ENCODE data around the gene SLC13A2.

The SLC13A2 gene

DNA sequence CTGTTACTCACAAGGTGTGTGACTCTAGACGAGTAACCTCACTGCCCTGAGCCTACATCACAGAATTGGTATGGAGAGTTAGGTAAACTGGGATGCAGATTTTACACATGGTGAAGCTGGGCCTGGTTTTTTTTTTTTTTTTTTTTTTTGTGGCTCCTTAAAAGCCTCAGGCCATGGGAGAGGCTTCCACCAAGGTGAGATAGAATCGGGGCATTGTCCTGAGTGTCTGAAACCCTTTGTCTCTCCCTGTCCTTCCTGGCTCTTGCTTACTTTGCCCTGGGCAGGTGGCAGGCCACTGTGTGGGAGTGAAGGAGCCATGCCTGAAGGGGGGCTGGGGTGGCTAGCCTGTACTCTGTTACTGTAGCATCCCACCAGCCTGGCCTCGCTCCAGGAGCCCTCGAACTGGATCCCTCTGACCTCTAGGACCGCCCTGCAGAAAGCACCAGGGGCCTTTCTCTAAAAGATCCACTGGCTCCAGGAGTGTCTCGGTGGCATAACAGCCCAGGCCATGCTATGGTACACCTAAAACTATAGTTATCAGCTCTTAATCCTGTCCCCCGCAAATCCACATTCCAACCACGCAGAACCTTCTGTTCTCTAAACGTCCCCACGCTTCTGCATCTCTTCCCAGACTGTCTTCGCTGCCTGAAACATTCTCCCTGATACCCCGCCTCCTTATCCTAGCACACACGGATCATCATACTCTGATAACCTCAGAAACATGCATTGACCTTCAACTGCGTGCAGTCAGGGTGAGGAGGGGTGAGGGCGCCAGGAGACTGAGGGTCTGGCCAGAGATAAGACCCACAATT is 1.7 kb upstream of the SLC13A2 start:
- no peak for DNase-seq

DNA sequence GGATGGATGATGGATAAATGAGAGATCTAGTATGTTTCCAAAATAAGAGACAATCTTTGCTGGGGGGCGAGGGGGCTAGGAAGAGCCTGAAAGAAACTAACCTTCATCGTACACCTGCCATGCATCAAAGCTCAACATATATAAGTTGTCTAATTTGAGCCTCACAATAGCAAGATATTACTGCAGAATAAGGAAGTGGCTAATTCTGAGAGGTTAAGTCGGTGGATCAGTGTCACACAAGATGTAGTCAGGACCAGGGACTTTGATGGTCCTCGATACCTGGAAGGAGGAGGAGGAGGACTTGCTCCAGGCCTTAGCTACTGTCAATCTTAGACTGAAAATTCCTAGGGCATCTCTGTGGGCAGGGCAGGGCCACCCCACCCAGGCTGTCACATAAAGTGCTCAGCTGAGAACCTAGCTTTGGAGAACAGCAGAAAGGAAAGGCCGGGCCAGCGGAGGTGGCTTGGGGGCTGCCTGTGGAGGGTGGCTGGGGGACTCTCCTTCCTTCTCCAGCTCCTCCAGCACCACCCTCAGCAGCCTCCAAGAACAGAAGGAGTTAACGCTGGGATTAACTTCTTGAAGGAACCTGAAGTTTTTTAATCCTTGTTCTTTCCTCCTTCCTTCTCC is 460 bp upstream of the SLC13A2 start:
- no peak for DNase-seq

GRCh38 chr17:28474111-28474531 is 677 bp downstream of the SLC13A2 start:
- DNase-seq: no peak

DNA sequence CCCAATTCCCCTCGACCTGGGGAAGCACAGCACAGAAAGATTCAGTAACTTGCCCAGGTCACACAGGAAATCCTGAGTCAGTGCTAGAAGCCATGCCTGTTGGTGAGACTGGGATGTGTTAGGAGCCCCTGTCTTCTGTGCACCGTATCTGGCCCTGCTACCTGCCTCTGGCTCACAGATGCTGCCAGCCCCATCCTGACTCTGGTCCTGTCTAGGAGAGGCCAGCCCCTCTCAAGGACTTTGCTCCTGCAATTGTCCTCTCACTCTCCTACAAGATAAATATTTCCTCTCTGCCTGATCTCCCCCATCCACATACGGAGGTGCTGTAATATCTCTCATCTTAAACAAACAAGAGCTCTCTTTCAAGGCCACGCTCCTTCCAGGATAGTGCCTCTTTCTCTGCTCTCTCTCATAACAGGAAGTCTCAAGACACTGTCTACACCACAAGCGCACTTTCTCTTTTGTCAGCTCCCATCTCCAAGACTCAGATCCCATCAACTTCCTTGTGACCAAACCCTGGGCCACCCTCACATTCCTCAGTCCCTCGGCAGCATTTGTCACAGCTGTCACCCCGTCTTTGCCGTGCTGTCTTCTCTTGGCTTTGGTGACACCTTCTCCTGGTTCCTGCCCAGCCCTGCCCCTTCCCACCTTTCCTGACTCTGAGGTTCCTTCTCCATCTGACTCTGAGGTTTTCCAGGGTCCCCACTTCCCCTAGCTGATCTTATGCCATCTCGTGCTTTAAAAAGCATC is 1.9 kb downstream of the SLC13A2 start:
- DNase-seq: no peak

- no peak for DNase-seq
These were observed 2.8 kb downstream of the SLC13A2 start for GRCh38 chr17:28476076-28476865.

- DNase-seq: no peak
These were observed 4.5 kb downstream of the SLC13A2 start for GRCh38 chr17:28477928-28478327.

GRCh38 chr17:28478712-28479615 is 5.5 kb downstream of the SLC13A2 start:
- DNase-seq: no peak

GRCh38 chr17:28480278-28480677 is 6.8 kb downstream of the SLC13A2 start:
- no peak for DNase-seq

DNA sequence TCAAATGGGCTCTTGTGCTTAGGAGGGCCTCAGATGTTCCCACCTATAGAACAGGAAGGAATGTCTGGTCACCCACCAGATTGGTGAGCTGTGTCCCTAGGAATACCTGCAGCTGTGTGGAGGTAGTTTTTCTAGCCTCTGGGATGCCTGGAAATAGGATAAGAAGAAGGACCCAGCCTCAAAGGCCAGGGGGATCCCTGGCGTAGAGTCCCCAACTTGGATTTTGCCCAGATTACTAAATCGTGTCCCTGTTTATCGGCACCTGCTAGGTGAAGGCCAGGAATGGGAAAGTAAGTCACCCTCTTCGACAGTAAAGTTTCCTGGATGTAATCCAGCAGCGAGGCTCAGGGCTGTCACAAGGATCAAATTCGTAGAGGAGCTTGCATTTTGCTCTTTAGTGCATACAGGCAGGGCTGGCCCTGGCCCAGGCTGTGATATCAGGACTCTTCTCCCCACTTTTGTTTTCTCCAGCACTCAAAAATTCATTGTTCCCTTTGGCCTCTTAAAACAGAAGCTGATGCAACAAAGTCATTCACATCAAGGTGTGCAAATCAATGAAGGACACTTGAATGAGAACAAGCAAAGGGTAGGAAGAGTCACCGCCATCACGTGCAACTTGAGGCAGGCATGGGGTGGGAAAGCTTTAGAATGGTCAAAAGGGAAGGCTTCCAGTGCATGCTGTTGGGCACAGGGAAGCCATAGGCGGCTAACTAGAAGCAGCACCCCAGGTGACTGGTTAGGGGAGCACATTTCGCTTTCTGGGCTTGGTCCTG is 7.5 kb downstream of the SLC13A2 start:
- no peak for DNase-seq

DNA sequence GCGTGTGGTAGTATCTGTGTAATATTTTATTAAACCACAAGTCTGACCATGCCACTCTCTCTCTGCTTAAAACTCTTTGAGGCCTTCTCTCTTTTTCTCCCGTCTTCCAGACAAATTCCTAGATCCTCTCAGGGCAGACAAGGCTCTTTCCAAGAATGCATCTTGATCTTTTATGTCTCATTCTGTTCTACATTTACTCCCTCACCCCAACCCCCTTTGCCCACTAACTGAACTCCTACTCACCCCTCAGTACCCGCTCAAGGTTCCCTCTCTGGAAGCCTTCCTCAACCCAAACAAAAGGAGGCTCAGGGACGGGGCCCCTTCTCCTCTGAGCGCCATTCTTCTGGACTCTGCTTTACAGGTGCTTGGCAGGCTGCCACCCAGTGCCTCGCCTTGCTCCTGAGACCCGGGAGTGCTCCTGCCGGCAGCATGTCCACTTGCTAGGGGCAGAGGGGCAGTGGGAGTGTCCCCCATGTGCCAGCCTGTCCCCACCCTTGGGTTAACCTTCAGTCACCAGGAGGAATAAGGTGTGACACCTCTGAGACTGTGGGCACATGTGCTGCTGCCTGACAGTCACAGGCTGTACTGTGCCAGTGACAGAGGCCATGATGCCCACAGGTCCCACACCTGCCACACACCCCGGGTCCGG is 9.2 kb downstream of the SLC13A2 start:
- DNase-seq: no peak

DNA sequence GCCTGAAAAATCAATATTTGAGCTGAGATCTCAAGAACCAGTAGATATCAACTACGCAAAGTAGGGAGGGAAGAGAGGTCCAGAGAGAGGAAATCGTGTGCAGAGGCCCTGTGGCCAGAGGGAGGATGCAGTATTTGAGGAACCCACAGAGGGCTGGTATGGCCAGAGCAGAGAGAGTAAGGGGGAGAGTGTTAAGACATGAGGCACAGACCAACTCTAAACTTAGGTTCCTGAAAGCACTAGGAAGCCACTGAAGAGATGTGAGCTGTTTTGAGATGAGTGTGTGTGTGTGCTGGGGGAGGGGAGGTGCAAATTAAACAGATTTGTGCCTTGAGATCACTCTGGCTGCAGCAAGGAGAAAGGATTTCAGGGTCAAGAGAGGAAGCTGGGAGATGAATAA is 10.9 kb downstream of the SLC13A2 start:
- no peak for DNase-seq

GRCh38 chr17:28485049-28485448 is 11.6 kb downstream of the SLC13A2 start:
- no peak for DNase-seq

- no peak for DNase-seq
These were observed 14.6 kb downstream of the SLC13A2 start for GRCh38 chr17:28487881-28488532.

- DNase-seq: no peak
These were observed 15.3 kb downstream of the SLC13A2 start for GRCh38 chr17:28488533-28489276.

DNA sequence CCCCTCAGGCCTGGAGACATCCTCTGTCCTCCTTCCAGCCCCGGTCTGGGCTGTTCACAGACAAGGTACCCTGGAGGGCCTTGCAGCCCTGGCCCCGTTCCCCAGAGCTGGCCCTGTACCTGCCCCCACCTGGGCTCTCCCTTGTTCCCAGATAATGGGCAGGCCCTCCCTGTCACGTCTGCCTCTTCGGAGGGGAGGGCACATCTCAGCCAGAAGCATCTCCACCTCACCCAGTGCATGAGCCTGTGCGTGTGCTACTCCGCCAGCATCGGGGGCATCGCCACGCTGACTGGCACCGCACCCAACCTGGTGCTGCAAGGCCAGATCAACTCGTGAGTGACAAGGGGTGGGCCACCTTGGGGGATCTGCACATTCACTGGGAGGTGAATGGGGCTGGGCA is 17.8 kb downstream of the SLC13A2 start:
- no peak for DNase-seq

DNA sequence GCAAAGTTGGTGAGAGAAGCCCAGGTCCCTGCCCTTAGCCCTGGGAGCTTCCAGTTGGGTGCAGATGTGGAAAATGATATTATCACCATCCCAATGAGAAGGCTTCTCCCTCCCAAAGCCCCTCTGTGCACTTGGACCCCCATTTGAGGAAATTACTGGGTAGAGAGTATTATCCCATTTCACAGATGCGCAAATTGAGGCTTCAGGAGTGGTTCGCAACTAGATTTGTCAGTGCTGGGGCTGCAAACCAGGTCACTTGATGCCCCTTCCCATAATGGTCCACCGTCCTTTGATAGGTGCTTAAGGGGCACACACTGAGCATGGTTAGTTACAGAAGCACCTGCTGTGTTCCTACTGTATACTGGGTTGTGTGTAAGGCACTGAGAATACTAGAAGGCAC is 18.4 kb downstream of the SLC13A2 start:
- DNase-seq: no peak

DNA sequence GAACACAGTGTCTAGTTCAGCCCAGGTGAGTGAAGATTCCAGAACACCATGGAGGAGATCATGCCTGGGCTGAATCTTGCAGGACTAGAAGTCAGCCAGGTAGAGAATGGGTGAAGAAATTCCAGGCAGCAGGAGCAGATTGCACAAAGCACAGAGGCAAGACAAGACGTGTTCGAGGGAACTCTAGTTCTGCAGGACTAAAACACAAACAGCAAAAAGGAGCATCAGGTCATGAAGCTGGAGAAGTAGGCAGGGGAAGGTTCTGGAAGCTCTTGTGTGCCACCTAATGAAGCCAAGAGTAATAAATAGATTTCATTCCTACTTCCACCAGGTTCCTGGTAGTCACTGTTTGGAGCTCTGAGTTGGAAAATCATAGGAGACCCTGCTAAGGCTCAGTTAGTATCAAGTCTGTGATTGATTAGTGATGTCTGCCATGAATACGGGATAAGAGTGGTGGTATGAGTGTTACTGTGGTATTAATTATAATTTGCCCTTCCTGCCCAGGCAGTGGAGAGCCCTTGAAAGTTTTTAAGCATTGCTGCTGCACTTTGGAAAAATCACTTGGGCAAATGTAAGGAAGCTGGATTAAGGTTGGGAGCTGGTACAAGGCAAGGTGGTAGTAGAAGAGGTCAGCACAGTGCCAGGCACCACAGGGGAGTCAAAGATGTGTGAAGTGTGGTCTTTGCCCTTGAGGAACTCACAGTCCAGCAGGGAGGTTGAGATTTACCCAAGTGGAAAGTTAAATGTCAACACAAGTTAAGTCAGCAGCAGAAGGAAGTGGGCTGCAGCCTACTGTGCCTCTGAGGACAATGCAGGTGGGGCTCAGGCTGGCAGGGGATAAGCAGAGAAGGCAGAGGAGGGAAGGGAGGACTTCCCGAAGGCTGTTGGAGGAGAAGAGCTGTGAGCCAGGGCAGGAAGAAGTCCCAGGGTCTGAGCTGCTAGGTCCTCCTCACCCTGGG is 19.2 kb downstream of the SLC13A2 start:
- DNase-seq: no peak

DNA sequence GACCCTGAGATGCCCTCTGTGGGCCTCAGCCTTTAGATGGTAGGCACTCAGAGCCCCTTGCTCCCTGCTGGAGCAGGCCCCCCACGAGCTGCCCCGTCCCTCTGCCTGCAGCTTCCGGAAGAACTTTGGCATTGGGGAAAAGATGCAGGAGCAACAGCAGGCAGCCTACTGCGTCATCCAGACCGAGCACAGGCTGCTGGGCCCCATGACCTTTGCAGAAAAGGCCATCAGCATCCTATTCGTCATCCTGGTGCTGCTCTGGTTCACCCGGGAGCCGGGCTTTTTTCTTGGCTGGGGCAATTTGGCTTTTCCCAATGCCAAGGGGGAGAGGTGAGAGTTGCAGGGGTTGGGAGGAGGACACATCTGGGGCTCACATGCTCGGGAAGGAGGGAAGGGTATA is 20.0 kb downstream of the SLC13A2 start:
- no peak for DNase-seq
